ENCODE data around the gene ERVMER34-1.

Gene ERVMER34-1

GRCh38 chr4:52721968-52722815 is 29.0 kb downstream of the ERVMER34-1 start:
- in situ Hi-C loops (cut with HindIII; ENCODE audit: low sequenced_read_pairs), result no loop called here

- in situ Hi-C loops (cut with HindIII; ENCODE audit: low sequenced_read_pairs), result no loop called here
Observed at GRCh38 chr4:52718123-52718522, 33.1 kb downstream of the ERVMER34-1 start.

GRCh38 chr4:52716364-52717151 is 34.7 kb downstream of the ERVMER34-1 start:
- in situ Hi-C loops (cut with HindIII; ENCODE audit: low sequenced_read_pairs), result no loop called here

- in situ Hi-C loops (cut with HindIII; ENCODE audit: low sequenced_read_pairs), result no loop called here
Observed at GRCh38 chr4:52715914-52716313, 35.3 kb downstream of the ERVMER34-1 start.

- in situ Hi-C loops (cut with HindIII; ENCODE audit: low sequenced_read_pairs), result no loop called here
Observed at GRCh38 chr4:52715255-52715897, 35.8 kb downstream of the ERVMER34-1 start.

GRCh38 chr4:52714597-52715254 is 36.5 kb downstream of the ERVMER34-1 start:
- in situ Hi-C loops (cut with HindIII; ENCODE audit: low sequenced_read_pairs), result no loop called here

GRCh38 chr4:52713456-52713937 is 37.7 kb downstream of the ERVMER34-1 start:
- in situ Hi-C loops (cut with HindIII; ENCODE audit: low sequenced_read_pairs), result no loop called here

- in situ Hi-C loops (cut with HindIII; ENCODE audit: low sequenced_read_pairs), result no loop called here
Observed at GRCh38 chr4:52712251-52713130, 38.7 kb downstream of the ERVMER34-1 start.

- in situ Hi-C loops (cut with HindIII; ENCODE audit: low sequenced_read_pairs), result no loop called here
Observed at GRCh38 chr4:52711834-52712250, 39.4 kb downstream of the ERVMER34-1 start.

GRCh38 chr4:52711272-52711671 is 40.0 kb downstream of the ERVMER34-1 start:
- in situ Hi-C loops (cut with HindIII; ENCODE audit: low sequenced_read_pairs), result no loop called here

- in situ Hi-C loops (cut with HindIII; ENCODE audit: low sequenced_read_pairs), result no loop called here
Observed at GRCh38 chr4:52709155-52709554, 42.1 kb downstream of the ERVMER34-1 start.

GRCh38 chr4:52704661-52705060 is 46.6 kb downstream of the ERVMER34-1 start:
- in situ Hi-C loops (cut with HindIII; ENCODE audit: low sequenced_read_pairs), result no loop called here

GRCh38 chr4:52704133-52704532 is 47.1 kb downstream of the ERVMER34-1 start:
- in situ Hi-C loops (cut with HindIII; ENCODE audit: low sequenced_read_pairs), result no loop called here

GRCh38 chr4:52701207-52701606 is 50.0 kb downstream of the ERVMER34-1 start:
- in situ Hi-C loops (cut with HindIII; ENCODE audit: low sequenced_read_pairs), result no loop called here

GRCh38 chr4:52694936-52695335 is 56.3 kb downstream of the ERVMER34-1 start:
- in situ Hi-C loops (cut with HindIII; ENCODE audit: low sequenced_read_pairs), result no loop called here

GRCh38 chr4:52693492-52693891 is 57.7 kb downstream of the ERVMER34-1 start:
- in situ Hi-C loops (cut with HindIII; ENCODE audit: low sequenced_read_pairs), result no loop called here
